ENCODE measurements around the gene IZUMO4. TPM values are rescaled to one million over a fixed set of nuclear protein-coding genes. Genes with fewer than 3 reads are reported as not detected.

IZUMO4 gene
- total and polyA plus RNA-seq, 2 donors (not counting 1 experiment from before 2014, with no cell fraction given): 34.8 to 93.9 TPM

DNA sequence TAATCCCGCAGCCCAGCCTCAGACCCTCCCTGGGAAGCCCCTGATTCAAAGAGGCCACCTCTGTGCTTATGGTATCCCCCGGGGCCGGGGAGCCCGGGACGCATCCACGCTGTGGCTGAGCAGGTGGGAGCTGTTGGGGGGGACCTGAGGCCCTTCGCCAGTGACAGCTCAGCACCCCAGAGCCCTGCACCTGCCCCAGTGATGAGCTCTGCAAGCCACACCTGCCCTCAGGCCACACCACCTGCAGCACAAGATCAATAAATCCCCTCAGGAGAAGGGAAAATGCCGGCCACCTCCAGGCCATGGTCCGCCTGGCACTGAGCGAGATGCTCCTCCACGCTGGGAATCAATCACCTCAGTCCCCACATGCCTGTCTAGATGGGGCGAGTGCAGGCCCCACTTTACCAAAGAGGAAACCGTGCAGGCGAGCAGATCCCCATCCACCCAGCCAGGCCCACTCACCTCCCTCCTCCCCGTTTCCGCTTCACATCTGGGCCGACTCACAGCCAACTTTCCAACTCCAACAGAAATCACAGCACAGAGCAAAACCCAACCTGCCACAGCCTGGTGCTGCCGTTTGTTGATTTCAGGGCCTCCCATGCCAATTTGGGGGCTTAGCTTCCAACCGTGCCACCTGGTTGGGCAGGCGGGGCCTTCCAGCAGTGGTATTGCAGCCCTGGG is 13.4 kb upstream of the IZUMO4 start:
- peak overlapping the region; percentile 99 for H3K9ac ChIP-seq (ENCODE audit: low read length)
- CTCF ChIA-PET: interaction anchor here (0.8 to 6.5 kb wide), 7 partner anchors 9 to 64 kb away, joined by 3 to 54 read pairs (median 5); partner anchors contain the start of gene MOB3A
- peak overlapping the region; percentile 92 for H3K4me3 Mint-ChIP-seq
- no peaks in the 10 kb centered on the region for H3K9me3 Mint-ChIP-seq (ENCODE audit: insufficient read depth)
- H3K27me3 Mint-ChIP-seq: no peaks in the 10 kb centered on the region
- H4K20me1 ChIP-seq (ENCODE audit: control insufficient read depth, insufficient read depth, low read length, poor library complexity, severe bottlenecking): peaks cover 59% of the 10 kb centered on the region
- no peak overlapping the region for H2AFZ ChIP-seq (ENCODE audit: insufficient read depth, low read depth, low read length, poor library complexity, severe bottlenecking)
- no peak for ATAC-seq (ENCODE audit: low read depth)
- POLR2A ChIA-PET: interaction anchor here (0.6 to 10.2 kb wide), 12 partner anchors 8 to 539 kb away, joined by 3 to 123 read pairs (median 4); partner anchors contain the start of genes IZUMO4, MKNK2 and MOB3A
- peak overlapping the region; percentile 99 for H3K27ac Mint-ChIP-seq
- H3K36me3 ChIP-seq (replicated peaks in 1 of 2; ENCODE audit: control extremely low read depth in 1 of 2, control insufficient read depth in 1 of 2, extremely low read depth in 1 of 2, insufficient read depth in 2 of 2, low read length in 1 of 2): peaks cover 0 to 41% of the 10 kb centered on the region in 2 experiments
- H3K4me2 ChIP-seq (replicated peaks; ENCODE audit: low read depth, low read length, poor library complexity, severe bottlenecking): peak overlapping the region; percentile 95
- H3K4me1 ChIP-seq (ENCODE audit: control insufficient read depth in 2 of 2, insufficient read depth in 2 of 2, low read length in 2 of 2): peaks cover 69 to 78% of the 10 kb centered on the region in 2 donors
- H3K4me3 ChIP-seq (ENCODE audit: control extremely low read depth in 1 of 5, extremely low read depth in 1 of 5, insufficient read depth in 1 of 5, low read depth in 2 of 5, low read length in 4 of 5): peak overlapping the region; percentile 87 to 100 (median 98)
- peaks cover 81% of the 10 kb centered on the region for H3K79me2 ChIP-seq (ENCODE audit: control insufficient read depth, insufficient read depth, low read length)
- peak overlapping the region; percentile 96 to 99 for H3K27ac ChIP-seq (ENCODE audit: low read length in 2 of 2)
- peaks cover 81% of the 10 kb centered on the region for H3K4me1 Mint-ChIP-seq
- TF ChIP-seq EZH2 (IDR thresholded peaks at IDR 0.05; ENCODE audit: borderline replicate concordance, insufficient read depth, low read depth, low read length, poor library complexity, severe bottlenecking): no peak
- DNase-seq: peak; percentile 65
- H3K9me3 ChIP-seq (ENCODE audit: control extremely low read depth in 1 of 3, control insufficient read depth in 2 of 3, insufficient read depth in 1 of 3, low read length in 2 of 3): peaks cover 0 to 8% (median 0%) of the 10 kb centered on the region in 3 donors
- WGBS (ENCODE audit: insufficient coverage): 3% methylated on average over 19 of the region's 20 CpGs
- H3K27me3 ChIP-seq (replicated peaks in 1 of 4; ENCODE audit: control extremely low read depth in 1 of 4, control insufficient read depth in 3 of 4, insufficient read depth in 4 of 4, low read length in 3 of 4): no peaks in the 10 kb centered on the region
- intact Hi-C loops (cut with micrococcal nuclease): loop anchor here (2.0 to 10.0 kb wide), 3 partner anchors 13 to 541 kb away; partner anchors contain the start of genes IZUMO4 and MOB3A

GRCh38 chr19:2084993-2085720 is 11.6 kb upstream of the IZUMO4 start:
- ChIA-PET CTCF (interaction anchor here (0.7 to 6.5 kb wide), 6 partner anchors 9 to 33 kb away, joined by 3 to 54 read pairs (median 6); partner anchors contain the start of gene MOB3A), POLR2A (interaction anchor here (0.6 to 10.2 kb wide), 25 partner anchors 9 to 1900 kb away, joined by 3 to 123 read pairs (median 6); partner anchors contain the start of genes AP3D1, EEF2, IZUMO4 and MKNK2)
- 3% methylated on average over 25 of the region's 28 CpGs for WGBS (ENCODE audit: insufficient coverage)
- Histone ChIP-seq H3K27ac (ENCODE audit: low read length in 2 of 2) (peak overlapping the region; percentile 96 to 99), H3K4me1 (ENCODE audit: control insufficient read depth in 2 of 2, insufficient read depth in 2 of 2, low read length in 2 of 2) (peaks cover 74 to 81% of the 10 kb centered on the region in 2 donors), H3K9ac (ENCODE audit: low read length) (peak overlapping the region; percentile 99), H3K79me2 (ENCODE audit: control insufficient read depth, insufficient read depth, low read length) (peaks cover 62% of the 10 kb centered on the region), H3K36me3 (replicated peaks in 1 of 2; ENCODE audit: control extremely low read depth in 1 of 2, control insufficient read depth in 1 of 2, extremely low read depth in 1 of 2, insufficient read depth in 2 of 2, low read length in 1 of 2) (peaks cover 0 to 22% of the 10 kb centered on the region in 2 experiments), H3K4me3 (ENCODE audit: control extremely low read depth in 1 of 5, extremely low read depth in 1 of 5, insufficient read depth in 1 of 5, low read depth in 2 of 5, low read length in 4 of 5) (peak overlapping the region; percentile 87 to 100 (median 98)), H3K4me2 (replicated peaks; ENCODE audit: low read depth, low read length, poor library complexity, severe bottlenecking) (peak overlapping the region; percentile 95), H3K27me3 (replicated peaks in 1 of 4; ENCODE audit: control extremely low read depth in 1 of 4, control insufficient read depth in 3 of 4, insufficient read depth in 4 of 4, low read length in 3 of 4) (no peaks in the 10 kb centered on the region), H2AFZ (ENCODE audit: insufficient read depth, low read depth, low read length, poor library complexity, severe bottlenecking) (no peak overlapping the region), H3K9me3 (ENCODE audit: control extremely low read depth in 1 of 3, control insufficient read depth in 2 of 3, insufficient read depth in 1 of 3, low read length in 2 of 3) (peaks cover 0 to 8% (median 0%) of the 10 kb centered on the region in 3 donors), H4K20me1 (ENCODE audit: control insufficient read depth, insufficient read depth, low read length, poor library complexity, severe bottlenecking) (peaks cover 41% of the 10 kb centered on the region)
- Mint-ChIP-seq H3K27me3 (no peaks in the 10 kb centered on the region), H3K9me3 (ENCODE audit: insufficient read depth) (no peaks in the 10 kb centered on the region), H3K4me1 (peaks cover 79% of the 10 kb centered on the region), H3K27ac (peak overlapping the region; percentile 99), H3K4me3 (peak overlapping the region; percentile 92)
- intact Hi-C loops (cut with micrococcal nuclease): loop anchor here (1.0 to 10.0 kb wide), 3 partner anchors 11 to 540 kb away; no protein-coding TSS in a partner anchor
- no peak for TF ChIP-seq EZH2 (IDR thresholded peaks at IDR 0.05; ENCODE audit: borderline replicate concordance, insufficient read depth, low read depth, low read length, poor library complexity, severe bottlenecking)
- no peak for TF ChIP-seq CTCF (IDR thresholded peaks at IDR 0.05)
- DNase-seq: peak; percentile 97
- ATAC-seq (ENCODE audit: low read depth): peak; percentile 29

All from B cell (primary cell).